ENCODE results near the gene MTURN. TPM values are rescaled to one million over a fixed set of nuclear protein-coding genes. Genes with fewer than 3 reads are reported as not detected.
"Not testable (repeated sequence)": the region's sequence is repeated elsewhere in the genome, so short reads cannot be mapped to it uniquely, and the experiment has no call there.

Gene MTURN
- total and polyA plus RNA-seq, 12 donors, result 4.6 to 15.6 (median 7.6) TPM

DNA sequence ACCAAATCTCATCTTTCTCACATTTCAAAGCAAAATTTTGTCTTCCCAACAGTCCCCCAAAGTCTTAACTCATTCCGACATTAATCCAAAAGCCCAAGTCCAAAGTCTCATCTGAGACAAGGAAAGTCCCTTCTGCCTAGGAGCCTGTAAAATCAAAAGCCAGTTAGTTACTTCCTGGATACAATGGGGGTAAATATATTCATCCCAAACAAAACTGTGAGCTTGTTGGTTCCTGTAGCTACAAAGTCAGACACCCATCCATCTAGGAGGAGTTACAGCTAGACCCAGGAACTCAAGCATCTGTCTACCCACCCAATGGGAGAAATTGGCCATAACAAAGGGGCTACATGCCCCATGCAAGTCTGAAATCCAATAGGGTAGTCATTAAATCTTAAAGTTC, 51.9 kb downstream of the MTURN start:
- Histone ChIP-seq H3K9me3 (replicated peaks in 1 of 3) (no peaks in the 10 kb centered on the region), H3K4me3 (no peak overlapping the region), H3K36me3 (replicated peaks in 1 of 2) (no peaks in the 10 kb centered on the region), H3K4me1 (replicated peaks in 1 of 2) (peaks cover 3 to 40% of the 10 kb centered on the region in 2 donors), H3K27ac (no peak overlapping the region), H3K27me3 (no peaks in the 10 kb centered on the region)
- intact Hi-C loops (cut with DNase I), result no loop called here
- DNase-seq, result no peak
- WGBS, 4 donors, result 95 to 100% (median 100%) methylated on average over 1 of the region's 1 CpG
- TF ChIP-seq POLR2A (IDR thresholded peaks at IDR 0.05) (no peak), CTCF (IDR thresholded peaks at IDR 0.05) (no peak)

- no peak for TF ChIP-seq POLR2A (IDR thresholded peaks at IDR 0.05)
- no peak for TF ChIP-seq CTCF (IDR thresholded peaks at IDR 0.05)
- H3K9me3 ChIP-seq (replicated peaks in 1 of 3), result no peaks in the 10 kb centered on the region
- DNase-seq, result no peak
- H3K4me3 ChIP-seq, result no peak overlapping the region
- H3K4me1 ChIP-seq (replicated peaks in 1 of 2), result peaks cover 3 to 32% of the 10 kb centered on the region in 2 donors
- no peaks in the 10 kb centered on the region for H3K27me3 ChIP-seq
- no peaks in the 10 kb centered on the region for H3K36me3 ChIP-seq (replicated peaks in 1 of 2)
- no peak overlapping the region for H3K27ac ChIP-seq
- WGBS, 4 donors, result 90 to 100% (median 96%) methylated on average over 1 of the region's 1 CpG
- intact Hi-C loops (cut with DNase I), result no loop called here
Observed at GRCh38 chr7:30187513-30187912, 52.7 kb downstream of the MTURN start.

DNA sequence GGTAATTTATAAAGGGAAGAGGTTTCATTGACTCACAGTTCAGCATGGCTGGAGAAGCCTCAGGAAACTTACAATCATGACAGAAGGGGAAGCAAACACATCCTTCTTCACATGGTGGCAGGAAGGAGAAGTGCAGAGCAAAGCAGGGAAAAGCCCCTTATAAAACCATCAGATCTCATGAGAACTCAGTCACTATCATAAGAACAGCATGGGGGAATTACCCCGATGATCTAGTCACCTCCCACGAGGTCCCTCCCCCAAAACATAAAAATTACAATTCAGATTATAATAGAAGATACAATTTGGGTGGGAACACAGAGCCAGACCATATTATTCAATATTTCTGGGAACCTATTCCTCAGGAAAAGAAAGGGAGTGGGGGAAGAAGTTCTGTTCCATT, 53.6 kb downstream of the MTURN start:
- intact Hi-C loops (cut with DNase I), result not testable (repeated sequence)
- 79 to 92% (median 87%) methylated on average over 2 of the region's 2 CpGs for WGBS, 4 donors

DNA sequence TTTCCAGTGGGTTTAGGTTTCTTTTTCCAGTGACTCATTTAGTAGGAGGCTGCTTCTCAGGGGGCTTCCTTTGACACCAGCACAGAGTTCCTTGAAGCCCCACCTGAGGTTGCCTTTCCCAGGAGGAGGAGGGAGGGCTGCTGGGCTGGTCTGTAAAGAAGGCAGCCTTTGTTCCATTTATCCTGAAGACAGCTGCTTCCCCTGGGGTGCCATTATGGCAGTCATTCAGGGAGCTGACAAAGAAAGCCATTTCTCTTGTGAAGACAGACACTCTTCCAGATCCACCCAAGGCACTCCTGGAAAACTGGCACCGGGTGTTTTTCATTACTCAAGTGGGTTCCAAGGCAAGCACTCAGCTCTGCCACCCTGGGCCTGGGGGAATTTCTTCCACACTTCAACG, 54.0 kb downstream of the MTURN start:
- Histone ChIP-seq H3K36me3 (replicated peaks in 1 of 2) (no peaks in the 10 kb centered on the region), H3K27ac (no peak overlapping the region), H3K4me3 (no peak overlapping the region), H3K27me3 (no peaks in the 10 kb centered on the region), H3K4me1 (replicated peaks in 1 of 2) (peaks cover 3 to 19% of the 10 kb centered on the region in 2 donors), H3K9me3 (replicated peaks in 1 of 3) (no peaks in the 10 kb centered on the region)
- TF ChIP-seq POLR2A (IDR thresholded peaks at IDR 0.05), result no peak
- no peak for TF ChIP-seq CTCF (IDR thresholded peaks at IDR 0.05)
- intact Hi-C loops (cut with DNase I), result no loop called here
- WGBS, 4 donors, result 87 to 96% (median 91%) methylated on average over 2 of the region's 2 CpGs
- DNase-seq, result no peak

More for the DNA sequence above, 53.6 kb downstream of the MTURN start:
- not testable (repeated sequence) for H3K36me3 ChIP-seq (replicated peaks in 1 of 2); H3K27me3 ChIP-seq; DNase-seq; H3K9me3 ChIP-seq (replicated peaks in 1 of 3); H3K4me3 ChIP-seq; H3K27ac ChIP-seq
- peaks cover 3 to 23% of the 10 kb centered on the region in 2 donors for H3K4me1 ChIP-seq (replicated peaks in 1 of 2)

DNA sequence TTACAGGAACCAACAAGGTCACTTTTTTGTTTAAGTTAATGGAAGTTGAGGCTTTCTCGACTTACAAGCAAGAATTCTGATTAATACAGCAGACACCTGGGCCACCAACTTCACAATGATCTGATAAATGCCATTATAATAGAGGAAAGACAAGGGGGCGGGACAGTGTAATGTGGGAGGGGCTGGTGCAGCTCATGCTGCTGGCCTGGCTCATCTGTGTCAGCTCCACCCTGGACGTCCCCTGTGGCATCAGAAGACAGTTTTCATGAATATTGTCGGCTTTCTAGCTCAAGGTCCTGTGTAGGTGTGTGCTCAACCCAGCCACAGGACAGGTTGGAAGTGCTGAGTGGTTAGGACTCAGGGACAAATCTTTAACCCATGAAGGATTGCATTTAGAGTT, 57.0 kb downstream of the MTURN start:
- Histone ChIP-seq H3K27me3 (no peaks in the 10 kb centered on the region), H3K4me1 (replicated peaks in 1 of 2) (no peaks in the 10 kb centered on the region), H3K9me3 (replicated peaks in 1 of 3) (no peaks in the 10 kb centered on the region), H3K36me3 (replicated peaks in 1 of 2) (no peaks in the 10 kb centered on the region), H3K27ac (no peak overlapping the region), H3K4me3 (no peak overlapping the region)
- DNase-seq, result peak in 1 of 7 donors; percentile 34
- WGBS, 4 donors, result 57 to 88% (median 84%) methylated on average over 4 of the region's 4 CpGs
- intact Hi-C loops (cut with DNase I), result no loop called here
- TF ChIP-seq POLR2A (IDR thresholded peaks at IDR 0.05) (no peak), CTCF (IDR thresholded peaks at IDR 0.05) (no peak)

Data from adrenal gland (tissue), 12 donors.